ENCODE measurements around the gene QKI. TPM values are rescaled to one million over a fixed set of nuclear protein-coding genes. Genes with fewer than 3 reads are reported as not detected.

Gene QKI
- total RNA-seq, 2 donors from 2014 or later, result 63.0 to 316 TPM

- WGBS, result 88% methylated on average over 5 of the region's 5 CpGs
Measured at GRCh38 chr6:163545370-163545769, 130.9 kb downstream of the QKI start.

GRCh38 chr6:163547287-163547686 is 132.8 kb downstream of the QKI start:
- TF ChIP-seq, protein P1, sequence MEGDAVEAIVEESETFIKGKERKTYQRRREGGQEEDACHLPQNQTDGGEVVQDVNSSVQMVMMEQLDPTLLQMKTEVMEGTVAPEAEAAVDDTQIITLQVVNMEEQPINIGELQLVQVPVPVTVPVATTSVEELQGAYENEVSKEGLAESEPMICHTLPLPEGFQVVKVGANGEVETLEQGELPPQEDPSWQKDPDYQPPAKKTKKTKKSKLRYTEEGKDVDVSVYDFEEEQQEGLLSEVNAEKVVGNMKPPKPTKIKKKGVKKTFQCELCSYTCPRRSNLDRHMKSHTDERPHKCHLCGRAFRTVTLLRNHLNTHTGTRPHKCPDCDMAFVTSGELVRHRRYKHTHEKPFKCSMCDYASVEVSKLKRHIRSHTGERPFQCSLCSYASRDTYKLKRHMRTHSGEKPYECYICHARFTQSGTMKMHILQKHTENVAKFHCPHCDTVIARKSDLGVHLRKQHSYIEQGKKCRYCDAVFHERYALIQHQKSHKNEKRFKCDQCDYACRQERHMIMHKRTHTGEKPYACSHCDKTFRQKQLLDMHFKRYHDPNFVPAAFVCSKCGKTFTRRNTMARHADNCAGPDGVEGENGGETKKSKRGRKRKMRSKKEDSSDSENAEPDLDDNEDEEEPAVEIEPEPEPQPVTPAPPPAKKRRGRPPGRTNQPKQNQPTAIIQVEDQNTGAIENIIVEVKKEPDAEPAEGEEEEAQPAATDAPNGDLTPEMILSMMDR (IDR thresholded peaks at IDR 0.05), result no peak
- TF ChIP-seq POLR2A (IDR thresholded peaks at IDR 0.05), result no peak
- TF ChIP-seq POLR2AphosphoS5 (IDR thresholded peaks at IDR 0.05), result no peak
- WGBS, result 90% methylated on average over 3 of the region's 3 CpGs

More at GRCh38 chr6:163545370-163545769, 130.9 kb downstream of the QKI start:
- intact Hi-C loops (cut with DNase I), result no loop called here
- no peaks in the 10 kb centered on the region for H3K27me3 ChIP-seq (replicated peaks; ENCODE audit: insufficient read depth)
- TF ChIP-seq, protein P1 (IDR thresholded peaks at IDR 0.05), result no peak
- TF ChIP-seq POLR2AphosphoS5 (IDR thresholded peaks at IDR 0.05), result no peak
- no peak for TF ChIP-seq POLR2A (IDR thresholded peaks at IDR 0.05)
- no peaks in the 10 kb centered on the region for H3K36me3 ChIP-seq
- DNase-seq (ENCODE audit: low spot score), result no peak
- no peaks in the 10 kb centered on the region for H3K9me3 ChIP-seq
- no peak overlapping the region for H3K27ac ChIP-seq
- H3K4me1 ChIP-seq (replicated peaks), result no peaks in the 10 kb centered on the region
- H3K4me3 ChIP-seq, result no peak overlapping the region

DNA sequence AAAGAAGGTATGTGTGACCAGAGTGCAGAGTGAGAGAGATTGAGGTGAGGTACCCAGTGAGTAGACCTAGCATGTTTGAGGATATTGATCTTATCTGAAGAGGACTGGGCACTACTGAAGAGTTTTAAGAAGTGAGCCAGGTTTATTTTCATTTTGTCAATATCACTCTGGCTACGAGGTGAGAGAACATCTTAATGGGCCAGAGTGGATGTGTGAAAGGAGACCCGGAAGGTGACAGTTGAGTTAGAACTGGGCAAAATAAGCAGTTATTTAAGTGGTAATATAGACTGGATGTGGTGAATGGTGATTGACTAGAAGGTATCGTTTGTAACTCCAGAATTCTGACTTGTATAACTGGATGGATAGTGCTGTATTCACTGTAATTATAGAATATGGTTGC is 134.1 kb downstream of the QKI start:
- intact Hi-C loops (cut with DNase I), result no loop called here
- no peak overlapping the region for H3K27ac ChIP-seq
- WGBS, result 95% methylated on average over 3 of the region's 3 CpGs

More at GRCh38 chr6:163547287-163547686, 132.8 kb downstream of the QKI start:
- Histone ChIP-seq H3K36me3 (no peaks in the 10 kb centered on the region), H3K9me3 (no peaks in the 10 kb centered on the region), H3K27ac (no peak overlapping the region), H3K4me3 (no peak overlapping the region), H3K27me3 (replicated peaks; ENCODE audit: insufficient read depth) (no peaks in the 10 kb centered on the region), H3K4me1 (replicated peaks) (no peaks in the 10 kb centered on the region)
- intact Hi-C loops (cut with DNase I), result no loop called here
- no peak for DNase-seq (ENCODE audit: low spot score)

GRCh38 chr6:163554032-163554431 is 139.5 kb downstream of the QKI start:
- H3K4me1 ChIP-seq (replicated peaks), result no peaks in the 10 kb centered on the region
- WGBS, result 89% methylated on average over 4 of the region's 4 CpGs

More for the DNA sequence above, 134.1 kb downstream of the QKI start:
- no peak for TF ChIP-seq POLR2A (IDR thresholded peaks at IDR 0.05)
- no peak for TF ChIP-seq POLR2AphosphoS5 (IDR thresholded peaks at IDR 0.05)
- TF ChIP-seq, protein P1 (IDR thresholded peaks at IDR 0.05), result no peak
- H3K4me3 ChIP-seq, result no peak overlapping the region
- H3K4me1 ChIP-seq (replicated peaks), result no peaks in the 10 kb centered on the region
- DNase-seq (ENCODE audit: low spot score), result no peak
- H3K36me3 ChIP-seq, result no peaks in the 10 kb centered on the region
- H3K9me3 ChIP-seq, result no peaks in the 10 kb centered on the region
- H3K27me3 ChIP-seq (replicated peaks; ENCODE audit: insufficient read depth), result no peaks in the 10 kb centered on the region

DNA sequence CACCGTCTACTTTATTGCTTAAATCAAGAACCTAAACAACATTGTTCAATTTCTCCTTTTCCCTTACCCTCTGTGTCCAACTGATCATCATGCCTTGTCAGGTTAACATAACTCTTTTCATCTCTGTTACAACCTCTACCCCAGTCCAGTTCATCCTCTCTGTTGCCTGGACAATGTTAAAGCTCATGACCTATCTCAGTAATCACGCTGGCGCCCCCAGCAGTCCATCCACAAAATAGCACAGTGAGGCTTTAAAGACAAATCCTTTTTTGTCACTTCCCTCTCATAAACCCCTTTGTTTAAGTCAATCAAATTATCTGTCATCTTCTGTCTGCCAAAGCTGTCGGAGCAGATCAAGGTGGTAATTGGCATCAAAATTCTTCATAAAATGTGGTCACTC is 140.1 kb downstream of the QKI start:
- no peaks in the 10 kb centered on the region for H3K27me3 ChIP-seq (replicated peaks; ENCODE audit: insufficient read depth)
- DNase-seq (ENCODE audit: low spot score), result no peak
- H3K4me1 ChIP-seq (replicated peaks), result no peaks in the 10 kb centered on the region
- intact Hi-C loops (cut with DNase I), result loop anchor here (10.0 kb wide), 1 partner anchor 130 kb away; no protein-coding TSS in a partner anchor
- H3K9me3 ChIP-seq, result no peaks in the 10 kb centered on the region
- 78% methylated on average over 4 of the region's 4 CpGs for WGBS
- no peak overlapping the region for H3K4me3 ChIP-seq
- no peaks in the 10 kb centered on the region for H3K36me3 ChIP-seq
- TF ChIP-seq, protein P1 (IDR thresholded peaks at IDR 0.05), result peak in 3 of 4 experiments; percentile 24 to 36 (median 36)
- TF ChIP-seq POLR2AphosphoS5 (IDR thresholded peaks at IDR 0.05), result no peak
- no peak for TF ChIP-seq POLR2A (IDR thresholded peaks at IDR 0.05)
- no peak overlapping the region for H3K27ac ChIP-seq

More at GRCh38 chr6:163554032-163554431, 139.5 kb downstream of the QKI start:
- no peak for DNase-seq (ENCODE audit: low spot score)
- no peaks in the 10 kb centered on the region for H3K36me3 ChIP-seq
- no peak overlapping the region for H3K27ac ChIP-seq
- H3K27me3 ChIP-seq (replicated peaks; ENCODE audit: insufficient read depth), result no peaks in the 10 kb centered on the region
- intact Hi-C loops (cut with DNase I), result loop anchor here (10.0 kb wide), 1 partner anchor 129 kb away; no protein-coding TSS in a partner anchor
- no peaks in the 10 kb centered on the region for H3K9me3 ChIP-seq
- no peak for TF ChIP-seq POLR2A (IDR thresholded peaks at IDR 0.05)
- no peak for TF ChIP-seq POLR2AphosphoS5 (IDR thresholded peaks at IDR 0.05)
- TF ChIP-seq, protein P1 (IDR thresholded peaks at IDR 0.05), result no peak
- no peak overlapping the region for H3K4me3 ChIP-seq

Measured in prostate gland (tissue), 2 donors.